ENCODE data around the gene PLA2G4B.

DNA sequence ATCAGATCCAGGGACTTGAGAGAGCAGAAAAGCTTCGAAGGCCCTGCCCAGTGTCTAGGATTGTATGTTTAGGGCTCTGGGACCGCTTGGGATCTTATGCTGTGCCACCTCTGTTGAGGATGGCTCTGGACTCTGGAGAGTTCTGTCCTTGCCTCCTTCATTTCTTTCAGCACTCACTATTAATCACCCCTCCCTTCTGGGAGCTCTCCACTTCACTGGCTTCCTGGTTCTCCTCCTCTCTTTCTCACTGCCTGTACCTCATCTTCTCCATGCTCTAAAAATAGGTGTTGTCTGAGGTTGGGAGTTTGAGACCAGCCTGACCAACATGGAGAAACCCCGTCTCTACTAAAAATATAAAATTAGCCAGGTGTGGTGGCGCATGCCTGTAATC is 47.1 kb upstream of the PLA2G4B start:
- no peak for TF ChIP-seq YY1 (IDR thresholded peaks at IDR 0.05; ENCODE audit: insufficient read depth, insufficient read length)
- TF ChIP-seq ZNF274 (IDR thresholded peaks at IDR 0.05; ENCODE audit: low read depth, low read length): no peak
